GM23248 (cell line): Measurements from ENCODE around the gene HMG20B. TPM values are rescaled to one million over a fixed set of nuclear protein-coding genes. Genes with fewer than 3 reads are reported as not detected.

Experiments used
- DNase-seq: peaks from one replicate; pipeline ENCODE4 v3.0.0-alpha.2; 2015
- H2AFZ ChIP-seq: fragments of 200-600 bp; sonication (generic); 2 replicates; pipeline ENCODE4 v1.6.1; 2016; ENCODE audit warnings: antibody characterized with exemption
- H3F3A ChIP-seq: fragments of 200-600 bp; sonication (generic); 2 replicates; pipeline ENCODE4 v1.6.1; 2016; ENCODE audit warnings: mild to moderate bottlenecking, antibody characterized with exemption, mixed run types; ENCODE audit not compliant: insufficient read depth
- H3K27ac ChIP-seq: fragments of 200-600 bp; sonication (generic); 2 replicates; pipeline ENCODE4 v1.5.1; 2016; ENCODE audit warnings: mild to moderate bottlenecking
- H3K27me3 ChIP-seq: fragments of 200-600 bp; sonication (generic); replicated peaks from 2 replicates; pipeline ENCODE4 v1.6.1; 2016; ENCODE audit warnings: mild to moderate bottlenecking; ENCODE audit not compliant: insufficient read depth
- H3K36me3 ChIP-seq: fragments of 200-600 bp; sonication (generic); 2 replicates; pipeline ENCODE4 v1.6.1; 2016; ENCODE audit warnings: low read depth, mild to moderate bottlenecking
- H3K4me1 ChIP-seq: fragments of 200-600 bp; sonication (generic); 2 replicates; pipeline ENCODE4 v1.6.1; 2016; ENCODE audit warnings: mild to moderate bottlenecking; ENCODE audit not compliant: insufficient read depth
- H3K4me2 ChIP-seq: fragments of 200-600 bp; sonication (generic); one replicate; pipeline ENCODE4 v1.6.1; 2016; ENCODE audit warnings: mild to moderate bottlenecking; ENCODE audit not compliant: unreplicated experiment
- H3K4me3 ChIP-seq: fragments of 200-600 bp; sonication (generic); 2 replicates; pipeline ENCODE4 v1.5.1; 2016; ENCODE audit warnings: mild to moderate bottlenecking
- H3K79me2 ChIP-seq: fragments of 200-600 bp; sonication (generic); 2 replicates; pipeline ENCODE4 v1.6.1; 2016; ENCODE audit warnings: mild to moderate bottlenecking; ENCODE audit not compliant: insufficient read depth
- H3K9ac ChIP-seq: fragments of 200-600 bp; sonication (generic); 2 replicates; pipeline ENCODE4 v1.6.1; 2016; ENCODE audit warnings: mild to moderate bottlenecking
- H3K9me2 ChIP-seq: fragments of 200-600 bp; sonication (generic); 2 replicates; pipeline ENCODE4 v1.6.1; 2016; ENCODE audit warnings: mixed run types, mild to moderate bottlenecking, moderate library complexity; ENCODE audit not compliant: insufficient read depth
- H3K9me3 ChIP-seq: fragments of 200-600 bp; sonication (generic); one replicate; pipeline ENCODE4 v1.6.1; 2017; ENCODE audit warnings: low read depth
- H4K20me1 ChIP-seq: fragments of 200-600 bp; sonication (generic); 2 replicates; pipeline ENCODE4 v1.6.0; 2016; ENCODE audit not compliant: insufficient read depth
- EZH2 ChIP-seq: fragments of 200-600 bp; sonication (generic); IDR thresholded peaks from 2 replicates; pipeline ENCODE4 v1.6.1; 2018; ENCODE audit warnings: antibody characterized with exemption, mild to moderate bottlenecking; ENCODE audit not compliant: insufficient read depth, poor library complexity, severe bottlenecking
- EZH2phosphoT487 ChIP-seq: fragments of 200-600 bp; sonication (generic); IDR thresholded peaks from 2 replicates; pipeline ENCODE4 v1.6.1; 2018; ENCODE audit warnings: antibody characterized with exemption, moderate library complexity, mild to moderate bottlenecking, low read depth; ENCODE audit not compliant: insufficient read depth
- WGBS, 2 experiments: methylation state at CpG; one replicate each; pipeline ENCODE4 v1.1.6; 2015 to 2017; ENCODE audit warnings: low lambda C conversion rate in 2 of 2, low coverage in 1 of 2; ENCODE audit errors: missing lambda C conversion rate in 2 of 2; 5-methylcytosine and 5-hydroxymethylcytosine counted together
- in situ Hi-C: fragments of 300-500 bp; cut with MboI; formaldehyde crosslinking; loops from 2 replicates; pipeline ENCODE4 v1.15.0; 2020
- polyA plus RNA-seq: library from polyadenylated mRNA; unstranded; fragments of >200 nt; fragmentation: Nextera tagmentation; extraction: Ambion mirVana; gene quantifications from 2 replicates; pipeline ENCODE4 v1.2.1, GENCODE V29; 2016
- total RNA-seq: library from RNA; depleted of rRNA; stranded (reverse); fragments of >200 nt; shearing (Covaris generic); gene quantifications from 2 replicates; pipeline ENCODE4 v1.2.3, GENCODE V29; 2014

The HMG20B gene
- total and polyA plus RNA-seq, 2 experiments from 2014 or later, result 83.9 to 112 TPM

DNA sequence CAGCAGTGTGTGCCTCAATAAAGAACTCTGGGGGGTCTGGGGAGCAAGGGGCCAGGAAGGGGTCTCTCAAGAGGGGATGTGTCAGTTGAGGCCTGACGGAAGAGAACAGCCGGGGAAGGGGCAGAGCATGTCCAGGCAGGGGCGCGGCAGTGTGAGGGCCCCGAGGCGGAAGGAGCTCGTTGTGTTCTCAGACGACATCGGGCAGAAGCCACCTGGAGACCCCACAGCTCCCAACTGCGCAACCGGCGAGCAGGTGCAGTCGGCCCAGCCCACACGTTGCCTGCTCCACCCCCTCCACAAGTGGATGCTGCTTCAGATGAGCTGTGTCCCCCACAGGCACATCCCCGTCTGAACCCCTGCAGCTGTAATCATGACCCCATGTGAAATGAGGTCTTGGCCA is 48.9 kb downstream of the HMG20B start:
- 97 to 98% methylated on average over 13 to 15 of the region's 15 CpGs for WGBS, 2 experiments
- no peak for DNase-seq
- no peak overlapping the region for H2AFZ ChIP-seq
- no peaks in the 10 kb centered on the region for H3K9me2 ChIP-seq
- no peak overlapping the region for H3K4me2 ChIP-seq
- no peaks in the 10 kb centered on the region for H4K20me1 ChIP-seq
- H3K4me3 ChIP-seq, result no peak overlapping the region
- no peak overlapping the region for H3K27ac ChIP-seq
- in situ Hi-C loops, result loop anchor here (25.0 kb wide), 1 partner anchor 309 kb away; no protein-coding TSS in a partner anchor
- H3K9me3 ChIP-seq, result no peaks in the 10 kb centered on the region
- H3K4me1 ChIP-seq, result peaks cover 8% of the 10 kb centered on the region
- H3K36me3 ChIP-seq, result no peaks in the 10 kb centered on the region
- TF ChIP-seq EZH2phosphoT487, result no peak
- no peak for TF ChIP-seq EZH2
- H3K9ac ChIP-seq, result no peak overlapping the region
- H3K27me3 ChIP-seq, result no peaks in the 10 kb centered on the region
- H3F3A ChIP-seq, result no peaks in the 10 kb centered on the region
- H3K79me2 ChIP-seq, result peaks cover 39% of the 10 kb centered on the region

DNA sequence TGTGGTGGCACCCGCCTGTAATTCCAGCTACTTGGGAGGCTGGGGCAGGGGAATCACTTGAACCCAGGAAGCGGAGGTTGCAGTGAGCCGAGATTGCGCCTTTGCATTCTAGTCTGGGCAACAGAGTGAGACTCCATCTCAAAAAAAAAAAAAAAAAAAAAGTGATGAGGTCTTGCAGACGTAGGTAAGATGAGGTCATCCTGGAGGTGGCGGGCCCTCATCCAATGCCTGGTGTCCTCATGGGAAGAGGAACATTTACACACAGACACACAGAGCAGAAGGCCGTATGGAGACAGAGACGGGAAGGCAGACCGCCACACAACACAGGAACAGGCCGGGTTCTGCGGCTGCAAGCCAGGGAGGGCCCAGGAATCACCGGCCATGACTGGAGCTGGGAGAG is 49.5 kb downstream of the HMG20B start:
- peaks cover 8% of the 10 kb centered on the region for H3K4me1 ChIP-seq
- no peak for DNase-seq

DNA sequence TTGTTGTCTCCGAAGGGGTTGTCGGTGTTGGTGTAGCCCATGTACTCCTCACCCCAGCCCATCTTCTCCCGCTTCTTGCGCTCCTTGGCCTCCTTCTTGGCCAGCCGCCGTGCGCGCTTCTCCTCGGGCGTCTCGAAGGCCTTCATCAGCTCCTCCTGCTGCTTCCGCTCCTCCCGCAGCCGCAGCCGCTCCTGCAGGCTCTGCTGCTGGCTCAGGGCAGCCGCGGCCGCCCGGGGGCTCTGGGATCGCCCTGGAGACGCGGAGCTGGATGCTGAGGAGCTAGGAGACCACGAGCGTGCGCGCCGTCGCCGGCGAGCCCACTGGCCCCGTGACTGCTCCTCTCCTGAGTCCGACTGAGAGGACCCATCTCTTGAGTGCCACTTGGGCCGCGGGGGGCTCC is 51.0 kb downstream of the HMG20B start:
- no peaks in the 10 kb centered on the region for H3K9me3 ChIP-seq
- peaks cover 39% of the 10 kb centered on the region for H3K79me2 ChIP-seq
- no peak overlapping the region for H3K9ac ChIP-seq
- WGBS, 2 experiments, result 92 to 97% methylated on average over 34 of the region's 34 CpGs
- no peak for DNase-seq
- no peak overlapping the region for H2AFZ ChIP-seq
- H3K27me3 ChIP-seq, result no peaks in the 10 kb centered on the region
- no peaks in the 10 kb centered on the region for H3F3A ChIP-seq
- H3K36me3 ChIP-seq, result no peaks in the 10 kb centered on the region
- H3K9me2 ChIP-seq, result no peaks in the 10 kb centered on the region
- H3K27ac ChIP-seq, result no peak overlapping the region
- H3K4me2 ChIP-seq, result no peak overlapping the region
- H3K4me1 ChIP-seq, result peaks cover 8% of the 10 kb centered on the region
- TF ChIP-seq EZH2 (no peak), EZH2phosphoT487 (no peak)
- in situ Hi-C loops, result loop anchor here (25.0 kb wide), 1 partner anchor 311 kb away; no protein-coding TSS in a partner anchor
- no peaks in the 10 kb centered on the region for H4K20me1 ChIP-seq
- H3K4me3 ChIP-seq, result no peak overlapping the region

More for the DNA sequence above, 49.5 kb downstream of the HMG20B start:
- H3F3A ChIP-seq, result no peaks in the 10 kb centered on the region
- no peaks in the 10 kb centered on the region for H3K36me3 ChIP-seq
- WGBS, 2 experiments, result 86 to 87% methylated on average over 12 of the region's 12 CpGs
- H3K27ac ChIP-seq, result no peak overlapping the region
- no peak overlapping the region for H3K9ac ChIP-seq
- no peaks in the 10 kb centered on the region for H3K27me3 ChIP-seq
- TF ChIP-seq EZH2phosphoT487 (no peak), EZH2 (no peak)
- H3K9me3 ChIP-seq, result no peaks in the 10 kb centered on the region
- in situ Hi-C loops, result loop anchor here (25.0 kb wide), 1 partner anchor 310 kb away; no protein-coding TSS in a partner anchor
- H3K4me2 ChIP-seq, result no peak overlapping the region
- H4K20me1 ChIP-seq, result no peaks in the 10 kb centered on the region
- no peak overlapping the region for H3K4me3 ChIP-seq
- H3K79me2 ChIP-seq, result peaks cover 39% of the 10 kb centered on the region
- H2AFZ ChIP-seq, result no peak overlapping the region
- H3K9me2 ChIP-seq, result no peaks in the 10 kb centered on the region

DNA sequence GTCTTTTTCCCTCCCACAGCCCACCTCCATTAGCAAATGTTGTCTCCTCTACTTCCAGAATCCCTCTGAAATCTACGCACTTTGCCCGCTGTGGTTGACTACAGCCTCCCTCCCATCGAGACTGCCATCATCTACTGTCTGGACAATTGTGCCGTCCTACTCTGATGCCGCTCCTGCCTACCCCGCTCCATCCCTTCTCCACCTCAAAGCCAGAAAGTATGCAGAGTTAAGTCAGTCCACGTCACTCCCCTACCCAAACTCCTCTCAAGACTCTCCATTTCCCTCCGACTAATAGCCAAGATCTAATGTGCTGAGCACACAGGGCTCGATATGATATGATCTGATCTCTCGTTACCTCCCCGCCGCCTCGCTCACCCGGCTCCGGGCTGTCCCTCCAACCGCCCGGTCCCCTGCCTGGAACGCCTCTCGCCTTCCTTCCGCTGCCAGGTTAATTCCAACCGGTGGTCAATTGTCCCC is 53.3 kb downstream of the HMG20B start:
- Histone ChIP-seq H3K4me2 (peak overlapping the region; percentile 80), H3K9ac (peak overlapping the region; percentile 89), H3K9me2 (no peaks in the 10 kb centered on the region), H3K27ac (peak overlapping the region; percentile 78), H3K36me3 (no peaks in the 10 kb centered on the region), H3K4me3 (peak overlapping the region; percentile 95), H3K27me3 (no peaks in the 10 kb centered on the region), H2AFZ (peak overlapping the region; percentile 69), H3K79me2 (peaks cover 39% of the 10 kb centered on the region), H3K9me3 (no peaks in the 10 kb centered on the region), H4K20me1 (no peaks in the 10 kb centered on the region), H3F3A (no peaks in the 10 kb centered on the region), H3K4me1 (peaks cover 8% of the 10 kb centered on the region)
- TF ChIP-seq EZH2phosphoT487 (no peak), EZH2 (no peak)
- in situ Hi-C loops, result no loop called here
- peak; percentile 58 for DNase-seq
- 1 to 2% methylated on average over 21 of the region's 21 CpGs for WGBS, 2 experiments
